Skin of body (tissue), 2 donors: ENCODE results near the gene CAP1. TPM values are rescaled to one million over a fixed set of nuclear protein-coding genes. Genes with fewer than 3 reads are reported as not detected.
"Not testable (repeated sequence)": the region's sequence is repeated elsewhere in the genome, so short reads cannot be mapped to it uniquely, and the experiment has no call there.

ENCODE experiments used
- DNase-seq: peaks from one replicate; lab custom pipeline; 2025; lab: John Stamatoyannopoulos, UW
- total RNA-seq: library from RNA; depleted of rRNA; stranded (reverse); fragments of >200 nt; gene quantifications from one replicate; pipeline ENCODE4 v1.2.3, GENCODE V29; 2014

The CAP1 gene, protein sequence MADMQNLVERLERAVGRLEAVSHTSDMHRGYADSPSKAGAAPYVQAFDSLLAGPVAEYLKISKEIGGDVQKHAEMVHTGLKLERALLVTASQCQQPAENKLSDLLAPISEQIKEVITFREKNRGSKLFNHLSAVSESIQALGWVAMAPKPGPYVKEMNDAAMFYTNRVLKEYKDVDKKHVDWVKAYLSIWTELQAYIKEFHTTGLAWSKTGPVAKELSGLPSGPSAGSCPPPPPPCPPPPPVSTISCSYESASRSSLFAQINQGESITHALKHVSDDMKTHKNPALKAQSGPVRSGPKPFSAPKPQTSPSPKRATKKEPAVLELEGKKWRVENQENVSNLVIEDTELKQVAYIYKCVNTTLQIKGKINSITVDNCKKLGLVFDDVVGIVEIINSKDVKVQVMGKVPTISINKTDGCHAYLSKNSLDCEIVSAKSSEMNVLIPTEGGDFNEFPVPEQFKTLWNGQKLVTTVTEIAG
- 141 TPM for total RNA-seq

DNA sequence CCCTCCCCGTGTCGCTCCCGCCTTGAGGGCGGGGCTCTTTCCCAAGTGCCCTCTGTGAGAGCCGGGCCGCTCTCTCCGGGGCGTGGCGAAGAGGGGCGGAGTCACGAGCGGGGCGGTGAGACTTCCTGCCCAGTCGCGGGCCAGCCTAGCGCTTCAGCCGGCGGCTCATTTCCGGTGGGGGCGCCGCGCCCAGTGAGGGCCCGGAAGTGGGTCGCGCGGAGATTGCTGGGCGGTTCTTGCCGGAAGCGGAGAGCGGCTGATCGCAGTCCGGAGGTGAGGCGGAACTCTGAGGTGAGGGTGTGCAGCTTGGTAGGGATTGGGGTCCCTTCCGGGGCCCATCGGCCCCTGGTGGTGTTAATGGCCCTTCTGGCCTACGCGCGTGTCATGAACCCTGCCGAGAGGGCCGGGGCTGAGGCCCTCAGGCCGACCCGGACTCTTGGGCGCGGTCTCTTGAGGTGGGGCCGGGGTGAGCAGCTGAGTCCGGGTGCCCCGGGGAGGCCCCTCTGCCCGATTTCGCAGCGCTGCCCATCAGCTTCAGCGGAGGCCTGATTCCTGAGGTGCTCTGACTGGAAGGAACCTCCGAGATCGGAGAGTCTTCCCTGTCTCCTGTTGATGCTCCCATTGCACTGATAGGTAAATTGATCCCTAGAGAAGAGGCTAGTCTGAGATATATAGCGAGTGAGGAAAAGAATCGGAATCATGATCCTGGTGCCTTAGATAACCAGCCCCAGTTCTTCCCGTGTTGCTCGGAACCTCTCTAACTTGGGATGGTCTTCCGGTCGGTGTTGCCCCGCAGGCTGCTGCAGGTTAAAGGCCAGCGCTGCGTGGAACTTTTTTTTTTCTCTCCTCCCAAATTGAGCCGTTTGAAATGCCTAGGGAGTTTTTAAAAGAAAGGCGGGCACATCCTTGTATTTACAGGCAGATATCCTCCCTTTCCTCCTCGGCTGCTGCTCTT is at the start of gene CAP1:
TSS of gene CAP1 (plus strand) at position 219 of the 955 bp plus-strand sequence. CDS start 18,618 bp downstream, outside the sequence.
- DNase-seq, result peak; percentile 97

- no peak for DNase-seq
Measured at GRCh38 chr1:39992234-39992633, 48.3 kb upstream of the CAP1 start.

DNA sequence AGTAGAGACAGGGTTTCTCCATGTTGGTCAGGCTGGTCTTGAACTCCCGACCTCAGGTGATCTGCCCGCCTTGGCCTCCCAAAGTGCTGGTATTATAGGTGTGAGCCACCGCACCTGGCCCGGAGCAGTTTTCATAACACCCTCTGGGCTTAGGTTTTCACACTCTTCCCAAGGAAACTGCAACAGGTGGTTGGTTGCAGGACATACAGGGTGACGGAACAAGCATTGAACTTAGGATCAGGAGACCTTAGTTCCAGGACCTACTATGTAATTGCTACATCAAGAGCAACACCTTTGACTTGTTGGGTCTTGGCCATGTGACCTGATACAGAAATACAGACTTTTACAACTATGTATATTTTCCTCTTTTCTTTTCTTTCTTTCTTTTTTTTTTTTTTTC is 47.6 kb upstream of the CAP1 start:
- no peak for DNase-seq

GRCh38 chr1:39995973-39996393 is 44.5 kb upstream of the CAP1 start:
- DNase-seq, result no peak

- no peak for DNase-seq
Measured at GRCh38 chr1:39996396-39997004, 44.0 kb upstream of the CAP1 start.

DNA sequence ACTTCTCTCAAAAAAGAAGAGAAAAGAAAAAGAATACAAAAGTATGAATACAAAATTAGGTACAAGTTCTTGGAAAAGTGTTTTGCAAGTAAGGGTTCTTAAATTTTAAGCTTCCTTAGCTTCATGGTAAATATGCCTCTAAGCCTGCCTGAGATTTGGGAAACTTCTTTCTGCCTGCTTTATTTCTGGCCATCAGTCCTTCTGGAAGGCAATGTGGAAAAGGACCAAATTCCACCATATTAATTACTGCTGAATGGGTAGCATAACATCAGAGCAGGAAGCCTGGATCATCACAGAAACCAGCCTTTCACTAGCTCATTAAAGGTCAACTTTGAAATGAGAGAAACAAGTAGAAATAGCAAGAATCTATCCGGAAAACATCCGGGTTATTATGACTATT is 39.1 kb upstream of the CAP1 start:
- no peak for DNase-seq

DNA sequence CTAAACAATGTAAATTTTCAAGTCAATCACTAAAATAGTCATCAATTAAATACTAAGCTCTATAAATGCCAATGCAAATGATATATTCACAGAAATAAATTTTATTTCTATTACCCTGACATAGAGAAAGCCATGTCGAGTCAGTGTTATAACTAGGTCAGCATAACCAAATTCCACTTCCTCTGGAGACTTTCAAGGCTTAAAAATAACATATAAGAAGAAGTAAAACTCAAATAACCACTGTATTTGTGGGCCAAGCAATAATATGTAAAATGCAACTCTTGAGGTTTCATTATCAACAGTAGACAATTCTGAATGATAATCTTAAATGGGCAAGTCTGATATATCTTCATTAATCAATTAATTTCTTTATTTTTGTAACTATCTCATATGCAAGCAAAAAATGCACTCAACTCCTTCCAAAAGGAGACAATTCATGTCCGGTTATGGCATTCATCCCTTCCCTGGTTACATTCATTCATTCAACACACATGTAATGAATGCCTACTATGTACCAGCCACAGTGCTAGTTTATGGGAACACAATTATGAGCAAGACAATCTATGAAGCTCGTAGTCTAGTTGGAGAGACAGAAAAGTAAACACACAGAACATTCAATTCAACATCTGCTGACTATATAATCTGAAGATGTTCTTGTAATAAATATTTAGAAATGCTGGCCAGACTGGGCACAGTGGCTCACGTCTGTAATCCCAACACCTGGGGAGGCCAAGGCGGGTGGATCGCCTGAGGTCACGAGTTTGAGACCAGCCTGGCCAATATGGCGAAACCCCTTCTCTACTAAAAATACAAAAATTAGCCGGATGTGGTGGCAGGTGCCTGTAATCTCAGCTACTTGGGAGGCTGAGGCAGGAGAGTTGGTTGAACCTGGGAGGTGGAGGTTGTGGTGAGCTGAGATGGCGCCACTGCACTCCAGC is 37.1 kb upstream of the CAP1 start:
- no peak for DNase-seq

- DNase-seq, result no peak
Measured at GRCh38 chr1:40004857-40005256, 35.7 kb upstream of the CAP1 start.

DNA sequence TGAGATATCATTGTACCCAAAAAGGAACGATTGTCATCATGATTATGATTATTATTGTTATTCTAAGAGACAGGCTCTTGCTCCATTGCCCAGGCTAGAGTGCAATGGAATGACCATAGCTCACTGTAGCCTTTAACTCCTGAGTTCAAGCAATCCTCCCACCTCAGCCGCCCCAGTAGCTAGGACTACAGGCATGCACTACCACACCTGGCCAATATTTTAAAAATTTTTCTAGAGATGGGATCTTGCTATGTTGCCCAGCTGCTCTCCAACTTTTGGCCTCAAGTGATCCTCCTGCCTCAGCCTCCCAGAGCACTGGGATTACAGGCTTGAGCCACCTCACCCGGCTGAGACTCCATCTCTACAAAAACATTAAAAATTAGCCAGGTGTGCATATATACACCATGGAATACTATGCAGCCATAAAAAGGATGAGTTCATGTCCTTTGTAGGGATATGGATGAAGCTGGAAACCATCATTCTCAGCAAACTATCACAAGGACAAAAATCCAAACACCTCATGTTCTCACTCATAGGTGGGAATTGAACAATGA is 33.0 kb upstream of the CAP1 start:
- DNase-seq, result not testable (repeated sequence)

DNA sequence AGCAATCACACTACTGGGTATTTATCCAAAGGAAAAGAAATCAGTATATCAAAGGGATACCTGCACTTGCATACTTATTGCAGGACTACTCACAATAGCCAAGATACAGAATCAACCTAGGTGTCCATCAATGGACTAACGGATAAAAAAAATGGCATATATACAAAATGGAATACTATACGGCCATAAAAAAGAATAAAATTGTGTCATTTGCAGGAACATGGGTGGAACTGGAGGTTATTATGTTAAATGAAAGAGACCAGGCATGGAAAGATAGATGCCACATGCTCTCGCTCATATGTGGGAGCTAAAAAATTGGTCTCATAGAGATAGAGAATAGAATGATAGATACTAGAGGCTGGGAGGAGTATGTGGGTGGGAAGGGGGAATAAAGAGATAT is 29.3 kb upstream of the CAP1 start:
- DNase-seq, result no peak

DNA sequence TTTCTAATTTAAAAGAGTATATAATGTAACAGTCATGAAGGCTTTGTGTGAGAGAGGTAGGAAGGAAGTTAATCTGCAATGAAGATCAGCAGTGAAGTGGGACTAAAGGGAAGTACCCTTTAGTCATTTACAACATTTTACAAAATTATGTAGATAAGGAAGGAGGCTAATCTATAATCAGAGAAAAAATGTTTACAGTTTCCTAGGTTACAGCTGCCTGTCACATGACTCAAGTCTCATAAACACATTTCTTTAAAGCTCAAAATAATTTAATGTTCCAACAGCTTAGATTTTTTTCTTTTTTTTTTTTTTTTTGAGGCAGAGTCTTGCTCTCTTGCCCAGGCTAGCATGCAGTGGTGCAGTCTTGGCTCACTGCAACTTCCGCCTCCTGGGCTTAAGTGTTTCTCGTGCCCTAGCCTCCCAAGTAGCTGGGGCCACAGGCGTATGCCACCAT is 26.2 kb upstream of the CAP1 start:
- no peak for DNase-seq

GRCh38 chr1:40014812-40015594 is 25.5 kb upstream of the CAP1 start:
- no peak for DNase-seq

DNA sequence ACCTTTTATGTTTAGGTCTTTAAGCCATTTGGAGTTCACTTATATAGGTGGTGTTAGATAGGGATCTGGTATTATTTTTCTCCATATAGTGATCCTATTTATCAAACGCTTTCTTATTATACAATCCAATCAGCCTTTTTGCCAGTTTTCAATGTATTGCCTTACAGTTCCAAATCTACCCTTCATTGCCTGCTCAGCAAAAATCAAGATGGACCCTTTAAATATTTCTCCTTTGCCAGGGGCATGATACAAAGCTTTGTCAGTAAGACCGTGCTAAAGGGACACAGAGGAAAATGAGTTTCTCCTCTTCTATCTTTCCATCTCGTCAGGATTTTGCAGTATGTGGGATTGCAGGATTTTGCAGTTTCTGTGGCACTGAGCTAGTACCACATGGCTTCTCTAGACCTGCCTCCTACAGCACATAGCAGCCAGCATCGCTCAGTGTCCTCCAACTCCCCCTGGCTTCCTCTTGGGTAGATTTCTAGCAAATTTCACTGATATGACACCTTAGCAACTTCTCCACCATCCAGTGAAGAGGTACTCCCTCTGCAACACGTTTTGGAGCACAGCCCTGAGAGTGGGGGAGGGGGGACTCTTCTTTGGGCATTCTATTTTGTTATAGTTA is 22.5 kb upstream of the CAP1 start:
- no peak for DNase-seq

DNA sequence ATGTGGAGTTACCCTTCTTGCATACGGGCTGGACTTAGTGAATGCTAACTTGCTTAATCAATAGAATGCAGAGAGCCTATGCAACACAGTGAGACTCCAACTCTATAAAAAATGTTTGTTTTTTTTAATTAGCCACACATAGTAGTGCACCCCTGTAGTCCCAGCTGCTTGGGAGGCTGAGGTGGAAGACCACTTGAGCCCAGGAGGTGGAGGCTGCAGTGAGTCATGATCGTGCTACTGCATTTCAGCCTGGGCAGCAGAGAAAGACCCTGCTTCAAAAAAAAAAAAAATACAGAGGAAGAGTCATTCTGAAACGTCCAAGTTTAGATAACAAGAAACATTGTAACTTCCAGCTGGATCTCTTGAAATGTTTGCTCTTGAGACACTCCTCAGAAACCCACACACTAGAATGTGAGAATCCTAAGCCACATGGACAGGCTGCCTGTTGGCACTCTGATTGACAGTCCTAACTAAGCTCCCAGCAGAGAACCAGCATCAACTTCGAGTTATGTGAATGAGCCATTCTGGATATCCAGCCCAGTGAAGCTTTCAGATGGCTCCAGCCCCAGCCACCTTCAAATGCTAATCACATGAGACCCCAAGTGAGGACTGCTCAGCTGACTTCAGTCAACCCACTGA is 20.0 kb upstream of the CAP1 start:
- DNase-seq, result no peak

DNA sequence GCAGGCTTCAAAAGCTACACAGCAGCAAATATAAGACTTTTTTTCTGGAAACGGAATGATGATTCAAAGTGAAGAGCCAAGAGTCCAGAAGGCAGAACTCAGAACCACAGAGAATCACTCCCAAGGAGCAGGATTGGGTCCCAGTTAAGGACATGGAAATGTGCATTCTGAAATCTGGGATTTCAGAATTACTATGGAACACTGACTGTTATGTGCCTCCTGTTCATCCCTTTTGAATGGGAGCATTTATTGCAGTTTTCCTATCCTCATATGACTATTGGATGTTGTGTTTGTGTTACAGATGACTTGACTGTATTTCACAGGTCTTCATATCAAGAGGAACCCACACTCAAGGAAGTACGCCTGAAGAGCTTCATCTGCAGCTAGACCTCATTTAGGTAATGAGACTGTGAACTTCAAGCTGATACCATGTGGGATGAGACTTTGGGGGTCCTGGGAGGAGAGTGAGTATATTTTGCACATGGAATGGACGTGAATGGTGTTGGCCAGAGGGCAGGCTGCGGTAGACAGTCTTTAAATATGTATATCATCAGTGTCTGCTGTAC is 17.1 kb upstream of the CAP1 start:
- DNase-seq, result no peak

DNA sequence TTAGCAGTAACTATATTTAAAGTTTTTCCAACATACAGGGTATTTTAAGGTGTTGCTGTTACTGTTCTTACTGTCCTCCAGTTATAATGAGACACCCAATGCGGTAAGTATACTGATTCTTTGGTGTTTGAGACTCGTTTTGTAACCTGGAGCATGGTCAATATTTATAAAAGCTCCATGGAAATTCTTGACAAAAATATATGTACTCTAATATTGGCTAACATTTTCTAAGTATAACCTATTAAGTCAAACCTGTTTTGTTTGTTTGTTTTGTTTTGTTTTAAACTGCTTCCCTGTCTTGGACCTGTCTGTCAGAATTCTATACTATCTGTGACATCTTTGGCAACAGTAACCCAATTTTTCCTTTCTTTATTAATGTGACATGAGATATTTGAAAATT is 15.9 kb upstream of the CAP1 start:
- DNase-seq, result no peak

DNA sequence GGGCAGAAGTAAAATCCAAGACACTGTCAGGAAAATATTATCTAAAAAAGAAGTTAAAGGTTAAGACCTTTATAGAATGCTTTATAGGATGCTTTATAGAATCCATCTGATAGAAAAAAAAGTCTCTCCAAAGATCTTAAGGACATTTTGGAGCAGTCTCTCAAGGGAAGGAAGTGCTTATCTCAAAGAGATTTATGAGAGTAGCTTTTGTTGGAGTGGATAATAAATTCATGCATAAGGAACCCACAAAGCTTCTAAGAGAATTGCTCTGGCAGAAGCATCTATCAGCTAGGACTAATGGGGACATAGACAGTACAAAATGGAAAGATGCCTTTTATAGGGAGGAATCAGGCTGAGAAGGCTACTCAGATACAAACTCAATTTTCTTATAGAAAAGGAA is 12.9 kb upstream of the CAP1 start:
- no peak for DNase-seq

DNA sequence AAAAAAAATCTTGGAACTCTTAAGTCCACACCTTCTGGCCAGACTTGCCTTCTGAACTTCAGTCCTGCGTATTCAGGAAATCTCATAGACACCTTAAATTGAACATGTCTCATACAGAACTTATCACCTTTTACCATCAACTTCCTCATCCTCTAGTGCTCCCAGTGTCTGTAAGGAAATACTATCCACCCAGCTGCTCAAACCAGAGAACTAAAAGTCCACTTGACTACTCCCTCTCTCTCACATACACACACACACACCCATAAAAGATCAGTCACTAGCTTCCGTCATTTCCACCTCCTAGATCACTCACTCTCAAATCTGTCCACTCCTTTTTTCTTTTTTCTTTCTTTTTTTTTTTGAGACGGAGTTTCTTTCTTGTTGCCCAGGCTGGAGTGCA is 10.9 kb upstream of the CAP1 start:
- DNase-seq, result no peak
